HG03060 (cell line): ENCODE measurements around the gene PRX.
"Not testable (repeated sequence)": the region's sequence is repeated elsewhere in the genome, so short reads cannot be mapped to it uniquely, and the experiment has no call there.

Experiments
- ATAC-seq: cut with Tn5 transposase; IDR thresholded peaks from one replicate; pipeline ENCODE4 v1.9.1; 2021; ENCODE audit warnings: low read depth, moderate number of reproducible peaks; ENCODE audit not compliant: unreplicated experiment

PRX gene

GRCh38 chr19:40438284-40438683 lies 25.1 kb upstream of the PRX start:
- ATAC-seq = no peak

DNA sequence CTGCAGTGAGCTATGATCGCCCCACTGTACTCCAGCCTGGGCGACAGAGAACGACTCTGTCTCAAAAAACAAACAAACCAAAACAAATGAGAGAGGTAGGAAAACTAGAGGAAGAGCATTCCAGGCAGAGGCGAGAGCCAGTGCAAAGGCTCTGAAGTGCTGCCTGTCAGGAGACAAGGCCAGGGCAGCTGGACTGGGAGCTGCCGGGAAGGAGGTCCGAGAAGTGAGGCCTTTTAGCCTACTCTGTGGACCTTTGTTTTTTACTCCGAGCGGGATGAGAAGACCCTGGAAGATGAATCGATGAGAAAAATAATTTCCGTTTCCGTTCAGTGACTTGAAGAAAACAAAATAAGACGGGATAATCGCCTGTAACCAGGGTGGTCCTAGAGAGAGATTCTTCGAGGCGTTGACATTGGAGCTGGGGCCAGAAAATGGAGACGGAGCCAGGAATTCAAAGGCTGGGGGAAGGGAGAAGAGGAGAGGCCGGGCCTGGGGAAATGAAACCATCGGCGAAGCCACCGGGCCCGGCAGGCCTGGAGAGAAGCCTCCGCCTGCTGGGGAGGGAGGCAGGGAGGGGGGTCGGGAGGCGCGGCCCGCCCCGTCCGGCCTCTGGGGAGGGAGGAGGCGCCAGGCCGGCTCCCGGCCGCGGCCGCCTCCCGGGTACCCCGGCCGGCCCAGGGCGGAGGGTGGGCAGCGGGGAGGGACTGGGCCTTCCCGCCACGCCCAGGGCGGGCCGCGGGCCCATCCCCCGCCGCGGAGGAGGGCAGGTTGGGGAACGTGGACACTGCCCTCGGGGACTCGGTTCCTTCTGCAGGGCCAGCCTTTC lies 20.4 kb upstream of the PRX start:
- ATAC-seq = no peak

- not testable (repeated sequence) for ATAC-seq
These were observed 19.6 kb upstream of the PRX start for GRCh38 chr19:40432760-40433159.

DNA sequence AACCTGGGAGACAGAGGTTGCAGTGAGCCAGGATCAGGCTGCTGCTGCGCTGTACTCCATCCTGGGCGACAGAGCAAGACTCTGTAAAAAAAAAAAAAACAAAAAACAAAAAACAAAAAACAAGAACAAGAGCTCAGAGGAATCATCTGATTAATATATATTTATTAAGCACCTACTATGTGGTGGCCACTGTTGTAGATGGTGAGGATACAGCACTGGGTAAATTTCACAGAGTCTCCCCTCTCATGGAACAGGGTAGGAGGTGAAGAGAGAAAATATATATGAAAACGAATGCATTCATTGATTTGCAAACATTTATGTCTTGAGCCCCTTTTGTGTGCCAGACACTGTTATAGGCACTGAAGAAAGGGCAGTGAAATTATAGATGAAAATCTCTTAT lies 18.5 kb upstream of the PRX start:
- no peak for ATAC-seq

DNA sequence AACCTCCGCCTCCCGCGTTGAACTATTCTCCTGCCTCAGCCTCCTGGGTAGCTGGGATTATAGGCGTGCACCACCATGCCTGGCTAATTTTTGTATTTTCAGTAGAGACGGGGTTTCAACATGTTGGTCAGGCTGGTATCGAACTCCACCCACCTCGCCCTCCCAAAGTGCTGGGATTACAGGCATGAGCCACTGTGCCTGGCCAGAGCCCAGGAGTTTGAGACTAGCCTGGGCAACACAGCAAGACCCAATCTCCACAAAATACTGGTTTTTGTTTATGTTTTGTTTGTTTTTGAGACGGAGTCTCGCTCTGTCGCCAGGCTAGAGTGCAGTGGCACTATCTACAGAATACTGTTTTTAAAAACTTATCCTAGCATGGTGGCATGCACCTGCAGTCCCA lies 17.1 kb upstream of the PRX start:
- not testable (repeated sequence) for ATAC-seq

- ATAC-seq = not testable (repeated sequence)
These were observed 15.0 kb upstream of the PRX start for GRCh38 chr19:40428197-40428596.

DNA sequence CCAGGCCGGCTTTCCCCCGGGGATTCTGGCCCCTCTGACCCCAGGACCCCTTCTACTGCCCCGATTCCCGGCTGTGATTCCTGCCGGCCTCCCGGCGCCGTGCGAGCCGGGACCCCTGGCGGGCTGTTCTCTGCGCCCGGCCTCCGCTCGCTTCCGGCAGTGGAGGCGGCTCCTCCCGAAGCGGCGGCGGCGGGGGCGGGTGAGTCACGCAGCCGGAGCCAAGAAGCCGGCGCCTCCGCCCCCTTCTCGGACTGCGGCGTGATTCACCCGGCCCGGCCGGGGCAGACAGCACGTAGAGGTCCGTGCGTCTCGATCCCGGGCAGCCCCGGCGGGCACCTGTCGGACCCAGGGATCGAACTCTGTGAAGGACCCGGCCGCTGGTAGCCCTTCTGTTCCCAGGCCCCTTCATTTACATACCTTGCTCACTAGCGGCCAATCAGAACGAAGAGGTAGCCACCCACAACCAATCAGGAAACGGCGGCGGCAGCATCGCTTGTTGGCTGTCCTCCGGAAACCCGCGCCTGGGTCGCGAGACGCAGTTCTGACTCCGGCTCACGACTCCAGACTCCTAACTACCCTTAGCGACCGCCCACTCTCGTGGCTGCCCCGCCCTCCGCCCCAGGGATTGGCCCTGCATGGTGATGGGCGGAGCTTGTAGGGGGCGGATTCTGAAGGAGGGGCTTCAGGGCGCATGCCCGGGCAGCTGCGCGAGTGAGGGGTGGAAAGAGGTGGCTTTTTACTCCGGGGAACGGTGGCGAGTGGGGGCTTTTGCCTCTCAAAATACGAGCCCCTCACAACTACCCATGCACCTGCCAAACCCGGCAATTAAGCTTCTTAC lies 12.5 kb upstream of the PRX start, which contains the start of gene SERTAD1:
TSS of gene SERTAD1 (minus strand) at position 543 of the 838 bp plus-strand sequence. CDS start 2,446 bp downstream, outside the sequence.
- ATAC-seq = peak; percentile 58

DNA sequence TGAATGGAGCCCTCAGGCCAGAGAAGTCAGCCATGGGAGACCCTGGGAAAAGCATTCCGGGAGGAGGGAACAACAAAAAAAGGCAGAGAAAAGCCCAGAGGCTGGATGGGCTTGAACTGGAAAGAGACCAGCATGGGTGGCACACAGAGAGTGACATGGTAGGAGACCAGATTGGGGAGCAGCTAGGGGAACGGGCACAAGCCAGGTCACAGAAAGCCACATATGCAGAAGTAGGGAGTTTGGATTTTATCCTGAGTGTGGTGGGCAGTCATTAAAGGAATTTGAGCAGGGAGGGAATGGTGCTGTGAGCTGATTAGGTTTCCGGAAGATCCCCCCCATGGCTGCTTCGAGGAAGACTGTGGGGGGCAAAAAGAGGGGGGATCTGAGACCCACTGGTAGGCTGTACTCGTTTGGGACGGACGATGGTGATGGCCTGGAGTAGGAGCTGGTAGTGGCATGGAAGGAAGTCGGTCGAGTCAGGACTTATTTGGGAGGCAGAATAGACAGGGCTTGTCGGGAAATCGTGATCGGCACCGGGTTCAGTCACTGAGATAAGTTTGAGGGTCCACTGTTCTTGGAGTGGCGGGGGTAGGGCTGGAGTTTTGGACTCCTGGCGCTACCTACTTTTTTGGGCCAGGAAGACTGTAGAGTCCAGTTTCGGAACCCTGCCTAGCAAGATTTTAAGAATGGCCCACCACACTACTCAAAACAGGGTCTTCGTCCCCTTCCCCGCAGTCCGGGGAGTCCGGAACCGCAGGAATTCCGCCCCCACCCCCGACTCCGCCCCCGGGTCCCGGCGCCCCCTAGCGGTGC lies 11.7 kb upstream of the PRX start:
- no peak for ATAC-seq

DNA sequence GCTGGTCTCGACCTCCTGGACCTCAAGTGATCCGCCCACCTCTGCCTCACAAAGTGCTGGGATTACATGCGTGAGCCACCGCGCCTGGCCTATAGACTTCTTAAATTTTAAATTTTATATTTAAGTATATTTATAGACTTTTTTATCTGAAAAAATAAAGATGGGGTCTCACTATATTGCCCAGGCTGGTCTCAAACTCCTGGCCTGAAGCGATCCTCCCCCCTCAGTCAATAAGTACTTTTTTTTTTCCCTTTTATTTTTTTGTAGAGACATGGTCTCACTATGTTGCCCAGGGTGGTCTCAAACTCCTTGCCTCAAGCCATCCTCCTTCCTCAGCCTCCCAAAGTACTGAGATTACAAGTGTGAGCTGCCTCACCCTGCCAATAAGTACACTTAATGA lies 10.8 kb upstream of the PRX start:
- ATAC-seq = no peak

DNA sequence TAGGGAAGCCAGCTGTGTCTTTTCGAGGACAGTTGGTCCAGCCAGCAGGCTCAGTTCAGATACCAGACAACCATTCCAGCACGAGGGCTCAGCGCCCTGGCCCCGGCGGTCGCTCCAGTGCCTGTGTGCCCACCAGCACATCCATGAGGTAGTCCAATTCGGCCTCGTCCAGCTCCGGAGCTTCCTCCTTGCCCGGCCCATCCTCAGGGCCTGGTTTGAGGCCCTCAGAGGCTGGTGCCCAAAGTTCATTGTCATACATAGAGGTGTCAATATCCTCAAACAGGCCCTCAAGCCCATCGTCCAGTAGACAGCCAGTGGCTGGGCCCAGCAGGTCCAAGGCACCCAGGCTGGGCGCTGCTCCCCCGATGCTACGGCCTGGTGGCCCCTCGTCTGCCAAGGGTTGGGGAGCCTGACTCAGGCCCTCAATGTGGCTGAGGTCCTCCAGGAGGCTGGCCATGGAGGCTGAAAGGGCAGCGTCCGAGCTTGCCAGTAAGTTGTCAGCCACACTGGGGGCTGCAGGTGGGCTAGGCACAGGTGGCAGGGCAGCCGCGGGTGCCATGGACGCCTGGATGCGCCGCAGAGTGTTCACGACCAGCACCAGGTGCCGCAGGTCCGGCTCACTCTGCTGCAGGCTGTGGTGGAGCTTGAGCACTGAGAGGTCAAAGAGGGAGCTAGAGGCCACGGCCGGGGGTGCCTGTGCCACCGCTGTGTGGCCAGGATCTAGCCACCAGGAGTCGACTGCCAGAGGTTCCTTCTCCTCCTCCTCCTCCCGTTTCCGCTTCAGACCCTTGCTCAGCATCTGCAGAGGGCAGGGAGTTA lies 9.8 kb upstream of the PRX start:
- ATAC-seq = no peak

- no peak for ATAC-seq
These were observed 9.0 kb upstream of the PRX start for GRCh38 chr19:40421993-40422747.

- no peak for ATAC-seq
These were observed 7.9 kb upstream of the PRX start for GRCh38 chr19:40420766-40421765.

DNA sequence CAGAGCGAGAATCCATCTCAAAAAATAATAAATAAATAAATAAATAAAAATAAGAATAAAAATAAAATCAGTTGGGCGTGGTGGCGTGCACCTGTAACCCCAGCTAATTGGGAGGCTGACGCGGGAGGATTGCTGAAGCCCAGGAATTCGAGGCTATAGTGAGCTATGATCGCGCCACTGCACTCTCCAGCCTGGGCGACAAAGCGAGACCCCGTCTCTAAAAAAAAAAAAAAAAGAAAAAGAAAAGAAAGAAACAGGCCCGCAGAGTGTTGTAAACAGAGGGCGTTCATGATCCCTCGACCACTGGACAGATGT lies 7.2 kb upstream of the PRX start:
- no peak for ATAC-seq

GRCh38 chr19:40419780-40420179 lies 6.6 kb upstream of the PRX start:
- ATAC-seq = no peak

DNA sequence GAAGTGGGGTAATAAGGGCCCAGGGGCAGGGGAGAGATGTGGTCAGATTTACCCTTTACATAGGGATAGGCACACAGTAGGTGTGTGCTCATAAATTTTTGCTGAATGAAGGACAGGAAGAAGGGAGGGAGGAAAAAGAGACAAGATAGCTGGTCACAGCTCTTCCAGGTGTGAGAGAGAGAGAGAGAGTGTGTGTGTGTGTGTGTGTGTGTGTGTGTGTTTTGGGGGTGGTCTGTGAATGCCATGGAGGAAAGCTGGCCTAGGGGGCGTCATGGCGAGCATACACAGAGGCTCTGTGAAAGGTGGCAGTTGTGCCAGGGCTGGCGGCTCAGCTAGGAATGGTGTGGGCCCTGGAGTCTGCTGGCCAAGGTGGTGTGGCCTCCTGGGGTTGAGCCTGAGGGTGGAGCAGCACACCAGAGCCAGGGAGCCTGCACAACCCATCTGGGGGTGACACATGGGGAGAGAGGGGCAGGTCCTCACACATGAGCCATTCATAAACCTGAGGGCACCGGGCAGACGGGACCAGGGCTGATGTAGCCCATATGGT lies 6.0 kb upstream of the PRX start:
- no peak for ATAC-seq

GRCh38 chr19:40418040-40418439 lies 4.9 kb upstream of the PRX start:
- ATAC-seq = no peak

GRCh38 chr19:40417643-40417981 lies 4.4 kb upstream of the PRX start:
- ATAC-seq = no peak
